ENCODE measurements around the gene ATOX1.
A peak's percentile ranks its signal among the peaks of the same experiment; 100 is the strongest.
"Not testable (repeated sequence)": the region's sequence is repeated elsewhere in the genome, so short reads cannot be mapped to it uniquely, and the experiment has no call there.

The ATOX1 gene

DNA sequence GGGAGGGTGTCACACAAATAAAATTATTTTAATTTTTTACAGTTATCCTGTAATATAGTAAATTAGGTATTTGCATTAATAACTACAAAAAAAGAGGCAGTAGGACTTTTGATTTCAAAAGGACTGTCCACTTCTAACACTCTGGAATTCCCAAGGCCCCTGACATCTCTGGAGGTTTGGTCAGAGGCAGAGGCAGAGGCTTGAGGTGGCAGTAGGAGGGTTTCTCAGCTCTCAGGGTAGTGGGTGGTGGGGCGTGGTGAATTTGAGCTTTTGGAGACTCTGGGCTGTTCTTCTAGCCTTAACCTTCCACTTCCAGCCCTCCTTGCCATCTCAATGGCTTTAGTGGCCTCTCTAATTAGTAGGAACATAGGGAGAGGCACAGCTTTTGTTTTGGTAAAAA lies 22.8 kb downstream of the ATOX1 start:
- no peak for FAIRE-seq
- DNase-seq (ENCODE audit: insufficient read length, low spot score), result no peak

DNA sequence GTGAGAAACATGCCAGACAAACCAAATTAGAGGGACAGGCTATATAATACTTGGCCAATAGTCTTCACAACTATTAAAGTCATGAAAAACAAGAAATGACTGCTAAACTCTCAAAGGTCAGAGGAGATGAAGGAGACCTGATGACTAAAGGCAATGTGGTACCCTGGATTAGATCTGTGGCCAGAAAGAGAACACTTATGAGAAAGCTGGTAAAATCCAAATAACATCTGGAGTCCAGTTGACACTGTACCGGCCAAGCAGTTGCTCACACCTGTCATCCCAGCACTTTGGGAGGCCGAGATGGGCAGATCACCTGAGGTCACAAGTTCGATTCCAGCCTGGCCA lies 24.4 kb downstream of the ATOX1 start:
- DNase-seq (ENCODE audit: insufficient read length, low spot score) (no peak), FAIRE-seq (no peak)

DNA sequence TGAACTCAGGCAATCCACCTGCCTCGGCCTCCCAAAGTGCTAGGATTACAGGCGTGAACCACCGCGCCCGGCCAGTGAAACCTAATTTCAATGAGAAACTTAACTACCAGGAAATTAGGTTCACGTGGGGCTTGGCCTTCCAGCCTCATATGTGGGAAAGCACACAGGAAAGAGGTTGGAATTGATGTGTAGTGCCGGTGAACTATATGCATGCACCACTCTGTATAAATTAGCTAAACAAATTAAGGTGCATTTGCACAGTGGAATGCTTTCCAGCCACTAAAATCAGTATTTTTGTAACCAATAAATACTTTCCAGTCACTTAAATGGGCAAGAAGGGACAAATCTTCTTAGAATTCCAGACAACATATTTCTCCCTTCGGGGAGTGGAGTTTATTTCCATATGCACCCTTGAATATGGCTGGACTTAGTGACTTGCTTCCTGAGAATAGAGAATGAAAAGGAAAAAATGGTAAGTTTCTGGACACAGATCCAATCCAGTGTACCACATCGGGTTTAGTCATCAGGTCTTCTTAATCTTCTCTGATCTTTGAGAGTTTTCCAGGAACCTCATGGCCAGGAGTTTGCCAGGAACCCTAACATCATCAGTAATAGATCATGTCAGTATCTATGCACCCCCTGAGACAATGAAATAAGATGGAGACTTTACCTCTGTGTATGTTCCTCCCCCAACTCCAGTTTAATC lies 24.9 kb downstream of the ATOX1 start:
- DNase-seq (ENCODE audit: insufficient read length, low spot score), result no peak
- FAIRE-seq, result no peak

DNA sequence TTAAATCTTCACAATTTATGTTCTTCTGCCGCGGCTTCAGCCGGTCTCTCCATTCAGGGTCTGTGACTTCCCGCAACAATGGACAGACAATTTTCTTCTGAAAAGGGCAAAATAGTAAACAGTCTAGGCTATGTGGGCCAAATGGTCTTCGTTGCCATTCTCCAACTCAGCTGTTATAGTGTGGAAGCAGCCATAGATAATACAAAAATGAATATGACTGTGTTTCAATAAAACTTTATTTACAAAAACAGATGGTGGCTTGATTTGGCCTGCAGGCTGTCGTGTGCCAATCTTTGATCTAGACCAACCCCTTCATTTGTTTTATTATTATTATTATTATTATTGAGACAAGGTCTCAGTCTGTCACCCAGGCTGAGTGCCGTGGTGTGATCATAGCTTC lies 28.1 kb downstream of the ATOX1 start:
- FAIRE-seq (no peak), DNase-seq (ENCODE audit: insufficient read length, low spot score) (no peak)

DNA sequence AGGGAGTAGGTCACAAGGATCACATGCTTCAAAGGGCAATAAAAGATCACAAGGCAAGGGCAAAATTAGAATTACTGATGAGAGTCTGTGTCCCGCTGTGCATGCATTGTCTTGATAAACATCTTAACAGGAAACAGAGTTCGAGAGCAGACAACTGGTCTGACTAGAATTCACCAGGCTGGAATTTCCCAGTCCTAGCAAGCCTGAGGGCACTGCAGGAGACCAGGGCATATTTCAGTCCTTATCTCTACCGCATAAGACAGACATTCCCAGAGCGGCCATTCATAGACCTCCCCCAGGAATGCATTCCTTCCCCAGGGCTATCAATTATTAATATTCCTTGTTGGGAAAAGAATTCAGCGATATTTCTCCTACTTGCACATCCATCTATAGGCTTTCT lies 28.8 kb downstream of the ATOX1 start:
- not testable (repeated sequence) for FAIRE-seq; DNase-seq (ENCODE audit: insufficient read length, low spot score)

DNA sequence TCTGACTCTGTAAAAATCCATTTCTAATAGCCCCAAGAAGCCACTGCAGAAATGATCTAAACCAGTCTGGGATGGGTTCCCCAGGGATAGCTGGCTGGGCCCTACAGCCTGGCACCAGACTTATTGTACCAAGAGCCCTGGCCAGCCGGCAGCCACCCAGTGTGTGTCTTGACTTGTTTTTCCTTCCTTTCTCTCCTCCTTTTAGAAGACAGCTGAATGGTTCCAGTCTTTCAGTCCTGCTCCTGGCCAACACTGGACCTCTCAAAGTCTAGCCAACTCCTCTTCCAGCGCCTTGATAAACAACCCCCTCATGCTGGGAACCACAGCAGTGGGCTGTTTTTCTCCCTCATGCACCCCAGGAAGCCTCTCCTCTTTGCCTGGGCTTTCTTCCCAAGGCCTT lies 34.1 kb downstream of the ATOX1 start:
- DNase-seq (ENCODE audit: insufficient read length, low spot score), result no peak

GRCh38 chr5:151722546-151722945 lies 35.9 kb downstream of the ATOX1 start:
- DNase-seq (ENCODE audit: insufficient read length, low spot score) (no peak), FAIRE-seq (no peak)

More for the DNA sequence above, 34.1 kb downstream of the ATOX1 start:
- FAIRE-seq, result no peak

- FAIRE-seq (no peak), DNase-seq (ENCODE audit: insufficient read length, low spot score) (no peak)
These were observed 36.5 kb downstream of the ATOX1 start for GRCh38 chr5:151721812-151722391.

DNA sequence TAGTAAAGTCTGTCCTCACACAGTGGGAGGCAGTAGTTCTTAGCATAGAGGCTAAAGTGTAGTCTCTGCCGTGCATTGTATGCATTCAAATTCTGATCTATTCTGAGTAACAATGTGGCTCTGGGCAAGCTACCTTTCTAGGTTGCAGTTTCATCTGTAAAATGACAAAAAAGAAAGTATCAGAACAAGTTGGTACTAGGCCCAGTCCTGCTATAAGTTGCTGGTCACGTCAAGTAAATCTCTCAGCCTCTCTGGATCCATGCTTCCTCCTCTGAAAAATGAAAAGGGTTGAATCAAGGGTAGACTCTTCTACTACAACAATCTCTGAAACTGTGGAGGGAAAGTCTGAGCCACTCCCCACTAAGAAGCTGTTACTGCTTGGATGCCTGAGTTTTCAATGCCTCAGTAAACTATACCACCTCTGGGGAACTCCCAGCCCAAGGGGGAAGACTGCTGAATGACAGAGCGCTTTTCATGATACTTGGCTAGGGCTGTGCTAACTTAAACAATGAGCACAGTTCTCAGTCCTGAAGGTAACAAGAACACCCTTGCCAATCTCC lies 37.3 kb downstream of the ATOX1 start:
- DNase-seq (ENCODE audit: insufficient read length, low spot score), result peak; percentile 53
- peak; percentile 99 for FAIRE-seq

GRCh38 chr5:151720215-151720614 lies 38.2 kb downstream of the ATOX1 start:
- FAIRE-seq (no peak), DNase-seq (ENCODE audit: insufficient read length, low spot score) (no peak)

GRCh38 chr5:151719228-151720000 lies 39.0 kb downstream of the ATOX1 start:
- FAIRE-seq (peak; percentile 92), DNase-seq (ENCODE audit: insufficient read length, low spot score) (no peak)

GRCh38 chr5:151718646-151719045 lies 39.8 kb downstream of the ATOX1 start:
- DNase-seq (ENCODE audit: insufficient read length, low spot score), result no peak
- FAIRE-seq, result peak; percentile 65

- no peak for FAIRE-seq
- no peak for DNase-seq (ENCODE audit: insufficient read length, low spot score)
These were observed 40.3 kb downstream of the ATOX1 start for GRCh38 chr5:151718153-151718552.

DNA sequence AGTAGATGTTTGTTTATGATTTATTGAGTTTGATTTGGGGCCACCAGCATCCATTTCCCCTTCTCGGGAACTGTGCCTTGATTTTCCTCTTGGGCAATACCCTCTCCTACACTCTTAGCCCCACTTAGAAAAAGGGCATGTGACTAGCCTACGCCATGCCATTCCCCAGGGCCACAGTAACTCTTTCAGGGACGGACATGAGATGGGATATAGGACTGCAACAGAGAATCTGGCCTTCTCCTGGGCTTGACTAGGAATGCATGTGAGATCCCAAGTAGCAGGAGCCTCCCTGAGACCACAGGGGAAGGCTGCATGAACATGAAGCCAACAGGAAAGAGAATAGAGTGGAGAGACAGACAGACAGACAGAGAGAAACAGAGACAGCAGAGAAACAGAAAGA lies 41.0 kb downstream of the ATOX1 start:
- FAIRE-seq, result no peak
- no peak for DNase-seq (ENCODE audit: insufficient read length, low spot score)

DNA sequence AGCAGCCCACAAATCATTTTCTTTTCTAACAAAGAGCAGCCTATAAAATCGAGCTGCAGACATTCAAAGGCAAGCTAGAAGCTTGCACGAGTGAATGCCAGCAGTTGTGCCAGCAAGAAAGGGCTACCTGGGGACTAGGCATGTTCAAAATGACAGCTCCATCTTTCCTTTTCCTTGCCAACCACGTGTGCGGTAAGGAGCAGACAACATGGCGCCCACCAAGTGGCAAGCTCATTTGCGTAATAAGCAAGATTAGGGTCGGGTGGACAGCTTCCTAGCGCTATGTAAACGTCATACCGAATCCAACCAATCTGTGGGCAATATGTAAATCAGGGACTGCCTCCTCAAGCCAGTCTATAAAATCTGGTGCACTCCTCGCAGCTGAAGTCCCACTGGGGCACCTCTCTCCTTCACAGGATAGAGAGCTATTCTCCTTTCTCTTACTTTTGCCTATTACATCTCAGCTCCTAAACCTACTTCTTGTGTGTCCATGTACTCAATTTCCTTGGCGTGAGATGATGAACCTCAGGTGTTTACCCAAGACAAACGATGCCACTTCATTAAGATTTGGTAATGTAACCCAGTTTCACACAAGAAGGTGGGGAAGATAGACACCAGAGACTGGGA lies 49.2 kb downstream of the ATOX1 start:
- DNase-seq (ENCODE audit: insufficient read length, low spot score) (no peak), FAIRE-seq (no peak)

GRCh38 chr5:151708126-151708525 lies 50.3 kb downstream of the ATOX1 start:
- FAIRE-seq (no peak), DNase-seq (ENCODE audit: insufficient read length, low spot score) (no peak)

GRCh38 chr5:151707567-151707966 lies 50.9 kb downstream of the ATOX1 start:
- DNase-seq (ENCODE audit: insufficient read length, low spot score), result no peak
- FAIRE-seq, result no peak

- DNase-seq (ENCODE audit: insufficient read length, low spot score) (no peak), FAIRE-seq (no peak)
These were observed 51.5 kb downstream of the ATOX1 start for GRCh38 chr5:151706906-151707305.

- FAIRE-seq (no peak), DNase-seq (ENCODE audit: insufficient read length, low spot score) (no peak)
These were observed 54.7 kb downstream of the ATOX1 start for GRCh38 chr5:151703780-151704179.

DNA sequence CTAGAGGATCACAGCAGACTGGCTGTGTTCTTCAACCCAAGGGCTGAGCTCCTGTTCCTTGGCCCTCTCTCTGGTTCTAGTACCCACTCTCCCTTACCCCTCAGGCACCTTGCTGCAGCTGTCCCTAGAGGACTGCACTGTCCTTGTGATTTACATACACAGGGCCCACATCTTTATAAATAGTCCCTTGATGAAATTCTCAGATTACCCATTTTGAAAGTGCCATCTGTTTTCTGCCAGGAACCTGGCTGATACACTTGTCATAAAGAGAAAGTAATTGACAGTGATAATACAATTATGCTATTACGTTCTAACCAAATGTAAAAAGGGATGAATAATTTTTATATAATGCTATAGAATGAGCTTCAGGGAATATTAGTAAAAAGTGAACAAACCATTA lies 55.2 kb downstream of the ATOX1 start:
- DNase-seq (ENCODE audit: insufficient read length, low spot score) (peak; percentile 43), FAIRE-seq (peak; percentile 87)

- FAIRE-seq (peak; percentile 93), DNase-seq (ENCODE audit: insufficient read length, low spot score) (no peak)
These were observed 57.6 kb downstream of the ATOX1 start for GRCh38 chr5:151700820-151701219.

All from GM19239 (cell line).